Natural killer cell (primary cell): ENCODE results near the gene STRIP1. TPM values are rescaled to one million over a fixed set of nuclear protein-coding genes. Genes with fewer than 3 reads are reported as not detected.

Experiments
- ATAC-seq, 3 donors: fragments of 150-1000 bp in 2 of 3; fragments of 200-7000 bp in 1 of 3; cut with Tn5 transposase; 1 replicate in 1 of 3; 2 replicates in 2 of 3; pipeline ENCODE4 v1.10.0; 2021; ENCODE audit warnings: mild to moderate bottlenecking in 2 of 3, moderate library complexity in 2 of 3
- DNase-seq, 2 donors: peaks; one replicate each; pipeline versions ENCODE4 v3.0.0 to v3.0.0-alpha.2; 2013 to 2021; ENCODE audit warnings: mixed read lengths in 1 of 2
- H3K27ac ChIP-seq: one replicate; pipeline ENCODE4 v1.5.1; 2013; ENCODE audit warnings: mild to moderate bottlenecking, low read length
- H3K27me3 ChIP-seq: one replicate; pipeline ENCODE4 v1.6.1; 2013; ENCODE audit warnings: low read length; ENCODE audit not compliant: control insufficient read depth, insufficient read depth
- H3K36me3 ChIP-seq: one replicate; pipeline ENCODE4 v1.6.1; 2013; ENCODE audit warnings: low read length; ENCODE audit not compliant: control insufficient read depth, insufficient read depth
- H3K4me1 ChIP-seq: one replicate; pipeline ENCODE4 v1.6.1; 2013; ENCODE audit warnings: low read length; ENCODE audit not compliant: control insufficient read depth, insufficient read depth
- H3K4me3 ChIP-seq: one replicate; pipeline ENCODE4 v1.5.1; 2013; ENCODE audit warnings: low read length
- H3K9me3 ChIP-seq: one replicate; pipeline ENCODE4 v1.6.1; 2013; ENCODE audit warnings: low read length; ENCODE audit not compliant: control insufficient read depth, insufficient read depth
- H3K27ac Mint-ChIP-seq, 2 donors: one replicate each; pipeline ENCODE4 v1.8.0; 2022; ENCODE audit warnings: mild to moderate bottlenecking in 2 of 2, mixed read lengths in 2 of 2, moderate library complexity in 1 of 2
- H3K27me3 Mint-ChIP-seq, 2 donors: one replicate each; pipeline ENCODE4 v1.8.0; 2022; ENCODE audit warnings: low read depth in 2 of 2, mixed read lengths in 2 of 2
- H3K36me3 Mint-ChIP-seq: one replicate; pipeline ENCODE4 v1.8.0; 2022; ENCODE audit warnings: mixed read lengths
- H3K4me1 Mint-ChIP-seq, 2 donors: one replicate each; pipeline ENCODE4 v1.8.0; 2022; ENCODE audit warnings: mixed read lengths in 2 of 2
- H3K4me3 Mint-ChIP-seq: one replicate; pipeline ENCODE4 v1.8.0; 2022; ENCODE audit warnings: mild to moderate bottlenecking, moderate library complexity, mixed read lengths
- H3K9me3 Mint-ChIP-seq, 2 donors: one replicate each; pipeline ENCODE4 v1.8.0; 2022; ENCODE audit warnings: mixed read lengths in 2 of 2
- CTCF ChIP-seq: fragments of 200-600 bp; IDR thresholded peaks from one replicate; pipeline ENCODE4 v1.8.0; 2022; ENCODE audit warnings: antibody characterized with exemption
- WGBS: methylation state at CpG from one replicate; pipeline ENCODE4 v1.1.7; 2013; ENCODE audit warnings: missing lambda C conversion rate; ENCODE audit not compliant: insufficient coverage; 5-methylcytosine and 5-hydroxymethylcytosine counted together
- intact Hi-C: fragments of 100-400 bp; cut with micrococcal nuclease; formaldehyde crosslinking; loops from one replicate; pipeline ENCODE4 v1.14.2; 2022
- total RNA-seq, 4 donors: library from RNA; stranded (reverse); fragments of 120-200 nt in 1 of 4; gene quantifications; one replicate each; pipeline versions ENCODE4 v1.2.3 to v1.2.4, GENCODE V29; 2013 to 2022

Gene STRIP1
- total RNA-seq, 3 donors from 2014 or later (not counting 1 experiment from before 2014, with no cell fraction given) = 92.4 to 139 (median 130) TPM

DNA sequence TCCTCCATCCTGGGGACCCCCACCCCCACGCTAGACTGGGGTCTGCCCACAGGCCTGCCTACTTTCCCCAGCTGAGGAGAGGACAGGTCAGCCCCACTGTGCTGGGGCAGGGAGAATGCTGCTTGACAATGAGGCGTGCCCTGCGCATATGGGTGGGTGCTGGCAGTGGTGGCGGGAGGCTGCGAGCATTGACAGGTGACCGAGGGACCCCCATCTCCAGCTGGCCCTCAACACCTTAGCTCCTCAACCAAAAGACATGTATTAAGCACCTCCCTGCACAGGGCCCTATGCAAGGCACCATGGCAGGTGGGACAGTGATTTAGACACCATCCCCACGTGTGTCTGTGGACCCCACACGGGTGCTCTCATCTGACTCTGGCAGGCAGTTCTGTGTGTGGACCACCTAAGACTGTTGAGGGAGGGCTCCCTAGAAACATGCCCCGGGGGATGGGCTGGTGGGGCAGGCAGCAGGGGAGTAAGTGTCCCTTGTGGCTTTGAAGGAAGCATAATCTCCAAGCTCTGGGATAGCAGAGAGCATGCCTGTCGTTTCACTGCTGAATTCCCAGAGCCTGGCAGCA, 54.4 kb downstream of the STRIP1 start:
- H3K27ac Mint-ChIP-seq = no peak overlapping the region
- DNase-seq (no peak), ATAC-seq (no peak)
- no peaks in the 10 kb centered on the region for H3K9me3 Mint-ChIP-seq
- H3K36me3 Mint-ChIP-seq = no peaks in the 10 kb centered on the region
- H3K4me3 ChIP-seq = no peak overlapping the region
- H3K27ac ChIP-seq = no peak overlapping the region
- no peaks in the 10 kb centered on the region for H3K9me3 ChIP-seq
- peaks cover 6% of the 10 kb centered on the region for H3K27me3 ChIP-seq
- intact Hi-C loops = loop anchor here (10.0 kb wide), 1 partner anchor 376 kb away; no protein-coding TSS in a partner anchor
- 81% methylated on average over 10 of the region's 10 CpGs for WGBS
- H3K27me3 Mint-ChIP-seq = peaks cover 30 to 51% of the 10 kb centered on the region in 2 donors
- peaks cover 7 to 11% of the 10 kb centered on the region in 2 donors for H3K4me1 Mint-ChIP-seq
- no peaks in the 10 kb centered on the region for H3K36me3 ChIP-seq
- no peak for TF ChIP-seq CTCF
- no peak overlapping the region for H3K4me3 Mint-ChIP-seq
- peaks cover 6% of the 10 kb centered on the region for H3K4me1 ChIP-seq

DNA sequence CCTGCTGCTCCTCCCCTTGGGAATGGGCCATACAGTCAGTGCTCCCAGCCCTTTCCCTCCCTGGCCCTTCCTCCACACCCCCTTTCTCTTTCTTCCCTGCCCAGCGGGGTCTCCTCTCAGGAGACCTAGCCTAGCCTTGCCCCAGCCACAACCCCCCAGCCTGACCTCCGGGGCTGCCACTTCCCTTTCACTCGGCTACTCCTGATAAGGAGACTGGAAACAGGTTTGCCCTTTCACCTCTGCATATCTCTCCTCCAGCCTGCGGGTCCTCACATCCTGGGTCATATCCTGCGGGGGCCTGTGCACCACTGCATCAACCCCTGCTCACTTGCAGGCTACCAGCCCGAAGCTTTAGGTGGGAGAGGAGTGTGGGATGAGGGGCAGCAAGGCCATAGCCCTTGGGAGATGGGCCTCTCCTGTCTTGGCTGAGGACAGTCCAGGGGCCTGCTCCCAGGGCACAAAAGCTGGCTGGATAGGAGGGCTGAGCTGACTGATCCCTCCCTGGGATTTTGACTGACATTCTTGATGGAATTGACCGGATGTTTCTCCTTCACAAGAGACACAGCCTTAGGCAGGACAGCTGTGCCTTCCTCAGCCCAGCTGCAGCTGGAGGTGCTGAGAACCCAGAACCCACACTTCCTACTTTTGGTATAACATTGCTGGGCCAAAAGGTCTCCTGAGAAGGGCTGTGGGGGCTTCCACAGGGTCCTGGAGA, 55.3 kb downstream of the STRIP1 start:
- WGBS = 60% methylated on average over 7 of the region's 7 CpGs
- no peaks in the 10 kb centered on the region for H3K27me3 ChIP-seq
- no peak overlapping the region for H3K4me3 ChIP-seq
- no peak for ATAC-seq
- Mint-ChIP-seq H3K4me1 (peaks cover 3% of the 10 kb centered on the region in 2 donors), H3K27me3 (peaks cover 33 to 43% of the 10 kb centered on the region in 2 donors), H3K36me3 (no peaks in the 10 kb centered on the region), H3K9me3 (no peaks in the 10 kb centered on the region), H3K27ac (no peak overlapping the region), H3K4me3 (no peak overlapping the region)
- H3K36me3 ChIP-seq = no peaks in the 10 kb centered on the region
- H3K4me1 ChIP-seq = no peaks in the 10 kb centered on the region
- no peaks in the 10 kb centered on the region for H3K9me3 ChIP-seq
- intact Hi-C loops = loop anchor here (10.0 kb wide), 1 partner anchor 375 kb away; no protein-coding TSS in a partner anchor
- TF ChIP-seq CTCF = no peak
- no peak for DNase-seq
- no peak overlapping the region for H3K27ac ChIP-seq

- Mint-ChIP-seq H3K27ac (no peak overlapping the region), H3K4me3 (no peak overlapping the region), H3K27me3 (peaks cover 24 to 28% of the 10 kb centered on the region in 2 donors), H3K4me1 (no peaks in the 10 kb centered on the region), H3K36me3 (no peaks in the 10 kb centered on the region), H3K9me3 (no peaks in the 10 kb centered on the region)
- no peaks in the 10 kb centered on the region for H3K9me3 ChIP-seq
- no peaks in the 10 kb centered on the region for H3K27me3 ChIP-seq
- intact Hi-C loops = no loop called here
- no peak overlapping the region for H3K27ac ChIP-seq
- no peak overlapping the region for H3K4me3 ChIP-seq
- DNase-seq = no peak
- no peaks in the 10 kb centered on the region for H3K36me3 ChIP-seq
- 81% methylated on average over 1 of the region's 2 CpGs for WGBS
- no peaks in the 10 kb centered on the region for H3K4me1 ChIP-seq
- no peak for TF ChIP-seq CTCF
- no peak for ATAC-seq
Observed at GRCh38 chr1:110091381-110091780, 57.0 kb downstream of the STRIP1 start.
